ENCODE data around the gene DFFB. TPM values are rescaled to one million over a fixed set of nuclear protein-coding genes. Genes with fewer than 3 reads are reported as not detected.

DFFB gene
- total RNA-seq, 2 experiments from 2014 or later = 8.8 to 10.2 TPM

- Mint-ChIP-seq H3K36me3 (ENCODE audit: low read depth) (peaks cover 6% of the 10 kb centered on the region), H3K9me3 (ENCODE audit: insufficient read depth) (no peaks in the 10 kb centered on the region), H3K4me1 (ENCODE audit: low read depth) (peaks cover 32% of the 10 kb centered on the region), H3K4me3 (peak overlapping the region; percentile 96), H3K27me3 (ENCODE audit: low read depth) (no peaks in the 10 kb centered on the region), H3K27ac (no peak overlapping the region)
- DNase-seq (no peak), ATAC-seq (no peak)
- CTCF ChIA-PET = interaction anchor here (0.7 to 3.2 kb wide), 7 partner anchors 25 to 83 kb away, joined by 3 to 37 read pairs (median 6); partner anchors contain the start of gene C1orf174
- POLR2A ChIA-PET = interaction anchor here (1.3 to 2.3 kb wide), 2 partner anchors 42 to 44 kb away, joined by 4 to 12 read pairs; partner anchors contain the start of gene C1orf174
Measured at GRCh38 chr1:3858231-3858981, 1.1 kb downstream of the DFFB start.

- no peak for ATAC-seq
- H3K27me3 Mint-ChIP-seq (ENCODE audit: low read depth) = no peaks in the 10 kb centered on the region
- DNase-seq = no peak
- peaks cover 11% of the 10 kb centered on the region for H3K4me1 Mint-ChIP-seq (ENCODE audit: low read depth)
- H3K4me3 Mint-ChIP-seq = no peak overlapping the region
- ChIA-PET POLR2A (no interaction called here), CTCF (no interaction called here)
- H3K36me3 Mint-ChIP-seq (ENCODE audit: low read depth) = peaks cover 17% of the 10 kb centered on the region
- no peaks in the 10 kb centered on the region for H3K9me3 Mint-ChIP-seq (ENCODE audit: insufficient read depth)
- no peak overlapping the region for H3K27ac Mint-ChIP-seq
Measured at GRCh38 chr1:3863231-3863935, 6.1 kb downstream of the DFFB start.

GRCh38 chr1:3864884-3865283, 7.6 kb downstream of the DFFB start:
- Mint-ChIP-seq H3K4me1 (ENCODE audit: low read depth) (no peaks in the 10 kb centered on the region), H3K36me3 (ENCODE audit: low read depth) (peaks cover 19% of the 10 kb centered on the region), H3K27ac (no peak overlapping the region), H3K4me3 (no peak overlapping the region), H3K27me3 (ENCODE audit: low read depth) (no peaks in the 10 kb centered on the region), H3K9me3 (ENCODE audit: insufficient read depth) (no peaks in the 10 kb centered on the region)
- ChIA-PET POLR2A (interaction anchor here (0.6 kb wide), 1 partner anchor 19 kb away, joined by 3 read pairs; no protein-coding TSS in a partner anchor), CTCF (no interaction called here)
- ATAC-seq (no peak), DNase-seq (no peak)

- CTCF ChIA-PET = no interaction called here
- Mint-ChIP-seq H3K9me3 (ENCODE audit: insufficient read depth) (no peaks in the 10 kb centered on the region), H3K4me1 (ENCODE audit: low read depth) (no peaks in the 10 kb centered on the region), H3K27me3 (ENCODE audit: low read depth) (no peaks in the 10 kb centered on the region), H3K4me3 (no peak overlapping the region), H3K27ac (no peak overlapping the region), H3K36me3 (ENCODE audit: low read depth) (peaks cover 19% of the 10 kb centered on the region)
- no peak for ATAC-seq
- no peak for DNase-seq
- POLR2A ChIA-PET = no interaction called here
Measured at GRCh38 chr1:3865606-3866160, 8.4 kb downstream of the DFFB start.

- no peak overlapping the region for H3K27ac Mint-ChIP-seq
- peaks cover 23% of the 10 kb centered on the region for H3K36me3 Mint-ChIP-seq (ENCODE audit: low read depth)
- no peak overlapping the region for H3K4me3 Mint-ChIP-seq
- ATAC-seq (no peak), DNase-seq (no peak)
- ChIA-PET POLR2A (interaction anchor here (0.6 kb wide), 1 partner anchor 47 kb away, joined by 3 read pairs; no protein-coding TSS in a partner anchor), CTCF (no interaction called here)
- no peaks in the 10 kb centered on the region for H3K4me1 Mint-ChIP-seq (ENCODE audit: low read depth)
- H3K27me3 Mint-ChIP-seq (ENCODE audit: low read depth) = no peaks in the 10 kb centered on the region
- no peaks in the 10 kb centered on the region for H3K9me3 Mint-ChIP-seq (ENCODE audit: insufficient read depth)
Measured at GRCh38 chr1:3868464-3869006, 11.3 kb downstream of the DFFB start.

GRCh38 chr1:3869751-3870301, 12.6 kb downstream of the DFFB start:
- CTCF ChIA-PET = no interaction called here

GRCh38 chr1:3871451-3871805, 14.2 kb downstream of the DFFB start:
- peaks cover 33% of the 10 kb centered on the region for H3K36me3 Mint-ChIP-seq (ENCODE audit: low read depth)
- POLR2A ChIA-PET = no interaction called here
- no peaks in the 10 kb centered on the region for H3K4me1 Mint-ChIP-seq (ENCODE audit: low read depth)
- no peak overlapping the region for H3K27ac Mint-ChIP-seq
- DNase-seq = no peak
- ATAC-seq = no peak
- no peaks in the 10 kb centered on the region for H3K27me3 Mint-ChIP-seq (ENCODE audit: low read depth)
- H3K4me3 Mint-ChIP-seq = no peak overlapping the region
- CTCF ChIA-PET = no interaction called here
- no peaks in the 10 kb centered on the region for H3K9me3 Mint-ChIP-seq (ENCODE audit: insufficient read depth)

More at GRCh38 chr1:3869751-3870301, 12.6 kb downstream of the DFFB start:
- DNase-seq = no peak
- Mint-ChIP-seq H3K36me3 (ENCODE audit: low read depth) (peaks cover 29% of the 10 kb centered on the region), H3K27me3 (ENCODE audit: low read depth) (no peaks in the 10 kb centered on the region), H3K9me3 (ENCODE audit: insufficient read depth) (no peaks in the 10 kb centered on the region), H3K27ac (no peak overlapping the region), H3K4me1 (ENCODE audit: low read depth) (no peaks in the 10 kb centered on the region), H3K4me3 (no peak overlapping the region)
- no peak for ATAC-seq
- POLR2A ChIA-PET = interaction anchor here (1.0 kb wide), 1 partner anchor 12 kb away, joined by 3 read pairs; no protein-coding TSS in a partner anchor

- ChIA-PET CTCF (interaction anchor here (1.2 kb wide), 1 partner anchor 9 kb away, joined by 3 read pairs; no protein-coding TSS in a partner anchor), POLR2A (no interaction called here)
- Mint-ChIP-seq H3K4me3 (no peak overlapping the region), H3K4me1 (ENCODE audit: low read depth) (no peaks in the 10 kb centered on the region), H3K9me3 (ENCODE audit: insufficient read depth) (no peaks in the 10 kb centered on the region), H3K27me3 (ENCODE audit: low read depth) (no peaks in the 10 kb centered on the region), H3K27ac (no peak overlapping the region), H3K36me3 (ENCODE audit: low read depth) (peaks cover 25% of the 10 kb centered on the region)
- DNase-seq = no peak
- no peak for ATAC-seq
Measured at GRCh38 chr1:3872546-3872945, 15.3 kb downstream of the DFFB start.

- ChIA-PET CTCF (no interaction called here), POLR2A (no interaction called here)
- DNase-seq = no peak
- Mint-ChIP-seq H3K4me1 (ENCODE audit: low read depth) (no peaks in the 10 kb centered on the region), H3K4me3 (no peak overlapping the region), H3K27me3 (ENCODE audit: low read depth) (no peaks in the 10 kb centered on the region), H3K36me3 (ENCODE audit: low read depth) (peaks cover 26% of the 10 kb centered on the region), H3K9me3 (ENCODE audit: insufficient read depth) (no peaks in the 10 kb centered on the region), H3K27ac (no peak overlapping the region)
- ATAC-seq = no peak
Measured at GRCh38 chr1:3874736-3875135, 17.5 kb downstream of the DFFB start.

- DNase-seq = no peak
- Mint-ChIP-seq H3K4me1 (ENCODE audit: low read depth) (peaks cover 9% of the 10 kb centered on the region), H3K36me3 (ENCODE audit: low read depth) (peaks cover 26% of the 10 kb centered on the region), H3K4me3 (no peak overlapping the region), H3K27me3 (ENCODE audit: low read depth) (no peaks in the 10 kb centered on the region), H3K27ac (no peak overlapping the region), H3K9me3 (ENCODE audit: insufficient read depth) (no peaks in the 10 kb centered on the region)
- POLR2A ChIA-PET = no interaction called here
- no peak for ATAC-seq
- CTCF ChIA-PET = no interaction called here
Measured at GRCh38 chr1:3876716-3877115, 19.4 kb downstream of the DFFB start.

- Mint-ChIP-seq H3K4me1 (ENCODE audit: low read depth) (peaks cover 14% of the 10 kb centered on the region), H3K4me3 (no peak overlapping the region), H3K9me3 (ENCODE audit: insufficient read depth) (no peaks in the 10 kb centered on the region), H3K27me3 (ENCODE audit: low read depth) (no peaks in the 10 kb centered on the region), H3K36me3 (ENCODE audit: low read depth) (peaks cover 28% of the 10 kb centered on the region), H3K27ac (no peak overlapping the region)
- ChIA-PET CTCF (no interaction called here), POLR2A (no interaction called here)
- DNase-seq = no peak
- ATAC-seq = no peak
Measured at GRCh38 chr1:3879099-3879498, 21.8 kb downstream of the DFFB start.

All from activated CD8-positive, alpha-beta T cell treated with anti-CD3 and anti-CD28 coated beads, Interleukin-2, amount 10 ng/mL, durations not matched to agents 7 days and 5 days (primary cell).